Suprapubic skin (tissue), 4 donors: ENCODE data around the gene EPHA6.

Experiments used
- CTCF ChIP-seq, 2 donors: fragments of 200-600 bp in 1 of 2; fragments of 450-650 bp in 1 of 2; sonication (generic) in 1 of 2; IDR thresholded peaks; one replicate each; pipeline ENCODE4 v1.5.1; 2016 to 2019; ENCODE audit warnings: antibody characterized with exemption in 2 of 2, mild to moderate bottlenecking in 1 of 2, moderate library complexity in 1 of 2
- EP300 ChIP-seq: sonication (generic); formaldehyde crosslinking; IDR thresholded peaks from one replicate; pipeline ENCODE4 v1.6.1; 2017; ENCODE audit warnings: antibody characterized with exemption
- POLR2A ChIP-seq, 2 donors: fragments of 450-650 bp; IDR thresholded peaks; one replicate each; pipeline ENCODE4 v1.6.1; 2017; ENCODE audit warnings: antibody characterized with exemption in 2 of 2, mild to moderate bottlenecking in 2 of 2, moderate library complexity in 2 of 2
- POLR2AphosphoS5 ChIP-seq, 3 donors: sonication (generic); formaldehyde crosslinking; IDR thresholded peaks; one replicate each; pipeline ENCODE4 v1.6.1; 2017; ENCODE audit warnings: antibody characterized with exemption in 3 of 3

- TF ChIP-seq CTCF (IDR thresholded peaks at IDR 0.05) (no peak), POLR2AphosphoS5 (IDR thresholded peaks at IDR 0.05) (no peak), POLR2A (IDR thresholded peaks at IDR 0.05) (no peak), EP300 (no peak)
Observed at GRCh38 chr3:97161169-97161568, 346.8 kb downstream of the EPHA6 start.
